ENCODE data around the gene PRKCE. TPM values are rescaled to one million over a fixed set of nuclear protein-coding genes. Genes with fewer than 3 reads are reported as not detected.

PRKCE gene
- polyA plus RNA-seq, 1 experiment = 16.7 TPM

GRCh38 chr2:45964906-45965305, 313.4 kb downstream of the PRKCE start:
- TF ChIP-seq, protein P1, sequence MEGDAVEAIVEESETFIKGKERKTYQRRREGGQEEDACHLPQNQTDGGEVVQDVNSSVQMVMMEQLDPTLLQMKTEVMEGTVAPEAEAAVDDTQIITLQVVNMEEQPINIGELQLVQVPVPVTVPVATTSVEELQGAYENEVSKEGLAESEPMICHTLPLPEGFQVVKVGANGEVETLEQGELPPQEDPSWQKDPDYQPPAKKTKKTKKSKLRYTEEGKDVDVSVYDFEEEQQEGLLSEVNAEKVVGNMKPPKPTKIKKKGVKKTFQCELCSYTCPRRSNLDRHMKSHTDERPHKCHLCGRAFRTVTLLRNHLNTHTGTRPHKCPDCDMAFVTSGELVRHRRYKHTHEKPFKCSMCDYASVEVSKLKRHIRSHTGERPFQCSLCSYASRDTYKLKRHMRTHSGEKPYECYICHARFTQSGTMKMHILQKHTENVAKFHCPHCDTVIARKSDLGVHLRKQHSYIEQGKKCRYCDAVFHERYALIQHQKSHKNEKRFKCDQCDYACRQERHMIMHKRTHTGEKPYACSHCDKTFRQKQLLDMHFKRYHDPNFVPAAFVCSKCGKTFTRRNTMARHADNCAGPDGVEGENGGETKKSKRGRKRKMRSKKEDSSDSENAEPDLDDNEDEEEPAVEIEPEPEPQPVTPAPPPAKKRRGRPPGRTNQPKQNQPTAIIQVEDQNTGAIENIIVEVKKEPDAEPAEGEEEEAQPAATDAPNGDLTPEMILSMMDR (IDR thresholded peaks at IDR 0.05; ENCODE audit: low read depth, low read length) = no peak
- DNase-seq (ENCODE audit: low read depth, low spot score) = no peak
- Histone ChIP-seq H3K9me3 (ENCODE audit: control insufficient read depth, insufficient read depth, low read length) (no peaks in the 10 kb centered on the region), H3K4me3 (ENCODE audit: low read depth, low read length) (no peak overlapping the region), H3K27me3 (ENCODE audit: control insufficient read depth, insufficient read depth, low read length) (no peaks in the 10 kb centered on the region), H3K27ac (ENCODE audit: low read depth, low read length) (no peak overlapping the region)
- POLR2A ChIA-PET = interaction anchor here (0.5 kb wide), 1 partner anchor 158 kb away, joined by 3 read pairs; no protein-coding TSS in a partner anchor
- CTCF ChIA-PET = no interaction called here

GRCh38 chr2:45965871-45966498, 314.5 kb downstream of the PRKCE start:
- no peak overlapping the region for H3K27ac ChIP-seq (ENCODE audit: low read depth, low read length)
- no peak for DNase-seq (ENCODE audit: low read depth, low spot score)
- H3K4me3 ChIP-seq (ENCODE audit: low read depth, low read length) = no peak overlapping the region
- ChIA-PET CTCF (no interaction called here), POLR2A (no interaction called here)
- H3K9me3 ChIP-seq (ENCODE audit: control insufficient read depth, insufficient read depth, low read length) = no peaks in the 10 kb centered on the region
- H3K27me3 ChIP-seq (ENCODE audit: control insufficient read depth, insufficient read depth, low read length) = no peaks in the 10 kb centered on the region
- TF ChIP-seq, protein P1 (IDR thresholded peaks at IDR 0.05; ENCODE audit: low read depth, low read length) = no peak

DNA sequence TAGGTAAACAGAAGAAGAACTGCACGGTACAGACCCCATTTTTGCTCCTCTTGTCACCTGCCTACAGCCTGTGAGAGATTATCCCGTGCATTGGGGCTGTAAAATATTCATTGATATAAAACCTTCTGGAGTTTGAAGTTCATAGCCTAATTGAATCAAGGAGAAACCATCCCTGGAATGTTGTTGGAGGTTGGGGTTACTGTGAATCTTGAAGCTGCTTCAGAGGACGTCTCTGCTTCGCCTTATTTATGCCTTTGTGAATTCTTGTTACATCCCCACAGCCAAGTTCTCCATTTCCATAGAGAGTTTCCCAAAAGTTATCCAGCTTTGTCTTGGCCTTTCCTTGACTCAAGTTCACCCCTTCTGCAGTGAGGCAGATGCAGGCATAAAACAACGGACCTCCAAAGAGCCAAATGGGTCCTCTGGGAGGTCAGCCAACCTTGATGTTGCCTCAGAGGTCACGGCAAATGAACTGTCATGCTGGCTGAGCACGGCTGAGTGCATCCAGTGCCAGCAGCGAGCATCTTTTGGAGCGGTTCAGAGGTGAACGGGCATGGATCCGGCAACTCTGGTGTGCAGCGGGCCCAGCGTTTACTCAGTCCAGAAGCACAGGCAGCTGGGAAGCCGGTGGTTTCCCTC, 317.6 kb downstream of the PRKCE start:
- ChIA-PET POLR2A (no interaction called here), CTCF (no interaction called here)
- no peaks in the 10 kb centered on the region for H3K27me3 ChIP-seq (ENCODE audit: control insufficient read depth, insufficient read depth, low read length)
- peak overlapping the region; percentile 22 for H3K27ac ChIP-seq (ENCODE audit: low read depth, low read length)
- no peak overlapping the region for H3K4me3 ChIP-seq (ENCODE audit: low read depth, low read length)
- DNase-seq (ENCODE audit: low read depth, low spot score) = peak; percentile 8
- TF ChIP-seq, protein P1 (IDR thresholded peaks at IDR 0.05; ENCODE audit: low read depth, low read length) = no peak
- H3K9me3 ChIP-seq (ENCODE audit: control insufficient read depth, insufficient read depth, low read length) = no peaks in the 10 kb centered on the region

- H3K27me3 ChIP-seq (ENCODE audit: control insufficient read depth, insufficient read depth, low read length) = no peaks in the 10 kb centered on the region
- ChIA-PET CTCF (no interaction called here), POLR2A (no interaction called here)
- no peak overlapping the region for H3K27ac ChIP-seq (ENCODE audit: low read depth, low read length)
- TF ChIP-seq, protein P1 (IDR thresholded peaks at IDR 0.05; ENCODE audit: low read depth, low read length) = no peak
- no peak for DNase-seq (ENCODE audit: low read depth, low spot score)
- H3K4me3 ChIP-seq (ENCODE audit: low read depth, low read length) = no peak overlapping the region
- H3K9me3 ChIP-seq (ENCODE audit: control insufficient read depth, insufficient read depth, low read length) = no peaks in the 10 kb centered on the region
These were observed 322.0 kb downstream of the PRKCE start for GRCh38 chr2:45973426-45973825.

GRCh38 chr2:45974056-45974455, 322.6 kb downstream of the PRKCE start:
- CTCF ChIA-PET = no interaction called here
- no peaks in the 10 kb centered on the region for H3K27me3 ChIP-seq (ENCODE audit: control insufficient read depth, insufficient read depth, low read length)
- no peak for DNase-seq (ENCODE audit: low read depth, low spot score)
- POLR2A ChIA-PET = no interaction called here
- TF ChIP-seq, protein P1 (IDR thresholded peaks at IDR 0.05; ENCODE audit: low read depth, low read length) = no peak
- H3K9me3 ChIP-seq (ENCODE audit: control insufficient read depth, insufficient read depth, low read length) = no peaks in the 10 kb centered on the region
- H3K27ac ChIP-seq (ENCODE audit: low read depth, low read length) = no peak overlapping the region
- no peak overlapping the region for H3K4me3 ChIP-seq (ENCODE audit: low read depth, low read length)
